ENCODE data around the gene TCF12. TPM values are rescaled to one million over a fixed set of nuclear protein-coding genes. Genes with fewer than 3 reads are reported as not detected.
"Not testable (repeated sequence)": the region's sequence is repeated elsewhere in the genome, so short reads cannot be mapped to it uniquely, and the experiment has no call there.

TCF12 gene
- polyA plus RNA-seq, 12 donors: 103 to 161 (median 152) TPM; not detected in 1

GRCh38 chr15:56972426-56972825, 54.0 kb downstream of the TCF12 start:
- no peak for DNase-seq

- no peak for DNase-seq
These were observed 55.0 kb downstream of the TCF12 start for GRCh38 chr15:56973463-56973862.

GRCh38 chr15:56977232-56977631, 58.8 kb downstream of the TCF12 start:
- no peak for DNase-seq

GRCh38 chr15:56978898-56979662, 60.6 kb downstream of the TCF12 start:
- no peak for DNase-seq

GRCh38 chr15:56980473-56980872, 62.0 kb downstream of the TCF12 start:
- no peak for DNase-seq

- DNase-seq: no peak
These were observed 62.7 kb downstream of the TCF12 start for GRCh38 chr15:56981160-56981559.

- no peak for DNase-seq
These were observed 64.5 kb downstream of the TCF12 start for GRCh38 chr15:56982987-56983386.

GRCh38 chr15:56984681-56985481, 66.4 kb downstream of the TCF12 start:
- no peak for DNase-seq

GRCh38 chr15:56985856-56986255, 67.4 kb downstream of the TCF12 start:
- no peak for DNase-seq

- DNase-seq: no peak
These were observed 68.8 kb downstream of the TCF12 start for GRCh38 chr15:56987286-56987685.

GRCh38 chr15:56988219-56988618, 69.8 kb downstream of the TCF12 start:
- no peak for DNase-seq

GRCh38 chr15:56989411-56989924, 71.0 kb downstream of the TCF12 start:
- no peak for DNase-seq

GRCh38 chr15:56991017-56991416, 72.6 kb downstream of the TCF12 start:
- no peak for DNase-seq

GRCh38 chr15:56992725-56993124, 74.3 kb downstream of the TCF12 start:
- DNase-seq: no peak

- no peak for DNase-seq
These were observed 75.8 kb downstream of the TCF12 start for GRCh38 chr15:56994280-56994679.

GRCh38 chr15:56996093-56996492, 77.6 kb downstream of the TCF12 start:
- DNase-seq: no peak

- DNase-seq: no peak
These were observed 78.5 kb downstream of the TCF12 start for GRCh38 chr15:56996746-56997470.

- no peak for DNase-seq
These were observed 85.0 kb downstream of the TCF12 start for GRCh38 chr15:57003418-57003817.

GRCh38 chr15:57005244-57005643, 86.8 kb downstream of the TCF12 start:
- DNase-seq: no peak

GRCh38 chr15:57007797-57008196, 89.4 kb downstream of the TCF12 start:
- DNase-seq: not testable (repeated sequence)

- no peak for DNase-seq
These were observed 92.3 kb downstream of the TCF12 start for GRCh38 chr15:57010724-57011123.

GRCh38 chr15:57012556-57012955, 94.1 kb downstream of the TCF12 start:
- DNase-seq: no peak
